GM18858 (cell line): Measurements from ENCODE around the gene ABI1.

Experiments
- ATAC-seq: cut with Tn5 transposase; IDR thresholded peaks from one replicate; pipeline ENCODE4 v1.9.1; 2021; ENCODE audit not compliant: unreplicated experiment

Gene ABI1

DNA sequence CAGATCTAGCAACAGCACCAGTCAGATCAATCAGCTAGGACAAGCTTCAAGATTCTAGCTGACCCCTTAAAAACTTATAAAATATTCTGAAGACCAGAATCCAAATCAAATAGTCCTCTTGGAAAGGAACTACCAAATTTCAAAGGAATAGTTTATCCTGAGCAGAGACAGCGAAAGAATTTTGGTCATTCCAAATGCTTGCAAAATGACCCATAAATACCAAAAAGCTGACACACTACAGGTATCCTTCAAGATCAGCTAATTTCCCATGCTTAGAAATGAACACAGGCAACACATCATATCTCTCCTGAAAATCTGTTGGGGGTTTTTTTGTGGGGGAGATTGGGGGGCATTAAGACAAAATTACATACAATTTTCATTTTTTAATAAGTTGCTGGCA is 84.5 kb downstream of the ABI1 start:
- ATAC-seq, result no peak

DNA sequence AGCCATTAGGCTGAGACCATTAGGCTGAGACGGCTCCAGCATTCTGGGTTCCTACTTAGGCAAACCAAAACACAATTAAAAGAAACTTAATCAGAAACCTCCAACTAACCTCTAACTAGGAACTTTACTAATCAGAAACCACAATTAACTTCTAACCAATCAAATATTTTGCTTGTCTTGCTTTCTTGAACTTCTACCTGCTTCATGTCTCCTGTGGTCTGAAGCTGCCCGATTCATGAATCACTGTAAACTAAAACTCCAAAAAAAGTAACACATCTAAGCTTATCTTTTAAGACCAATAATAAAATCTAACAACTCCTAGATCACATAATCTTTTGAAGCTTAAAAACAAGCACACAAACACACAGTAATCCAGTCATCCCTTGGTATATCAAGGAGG is 87.1 kb downstream of the ABI1 start:
- ATAC-seq, result no peak

DNA sequence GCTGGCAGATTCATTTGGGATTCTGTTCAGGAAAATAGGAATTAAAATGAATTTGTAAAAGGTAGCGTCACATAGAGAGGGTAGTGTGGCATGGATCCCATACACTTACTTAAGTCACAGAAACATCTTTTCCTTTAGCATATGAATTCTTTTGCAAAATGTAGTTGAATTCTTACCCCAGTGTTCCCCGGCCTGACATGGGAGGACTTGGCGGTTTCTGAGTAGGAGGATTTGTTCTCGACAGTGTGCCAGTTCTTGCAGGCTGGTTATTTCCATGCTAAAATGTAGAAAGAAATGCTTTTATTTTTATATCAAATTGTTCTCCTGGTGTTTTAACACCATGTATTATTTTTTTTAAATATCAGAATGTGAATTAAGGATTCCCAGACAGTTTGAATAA is 90.7 kb downstream of the ABI1 start:
- no peak for ATAC-seq

DNA sequence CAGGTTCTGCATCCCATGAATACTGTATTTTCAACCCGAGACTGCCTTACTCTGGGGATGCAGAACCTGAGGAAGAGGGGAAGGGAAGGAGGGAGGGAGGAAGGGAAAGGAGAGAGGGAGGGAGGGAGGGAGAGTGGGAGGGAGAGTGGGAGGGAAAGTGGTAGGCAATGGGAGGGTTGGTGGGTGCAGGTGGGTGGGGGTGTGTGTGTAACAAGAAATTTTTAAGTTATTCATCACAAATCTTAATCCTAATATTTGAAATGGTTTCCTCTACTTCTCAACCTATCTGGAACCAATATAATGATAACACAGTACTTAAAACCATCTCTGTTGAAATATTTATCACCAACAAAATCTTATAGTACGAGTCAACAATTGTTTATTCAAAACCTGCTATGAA is 95.2 kb downstream of the ABI1 start:
- ATAC-seq, result no peak

DNA sequence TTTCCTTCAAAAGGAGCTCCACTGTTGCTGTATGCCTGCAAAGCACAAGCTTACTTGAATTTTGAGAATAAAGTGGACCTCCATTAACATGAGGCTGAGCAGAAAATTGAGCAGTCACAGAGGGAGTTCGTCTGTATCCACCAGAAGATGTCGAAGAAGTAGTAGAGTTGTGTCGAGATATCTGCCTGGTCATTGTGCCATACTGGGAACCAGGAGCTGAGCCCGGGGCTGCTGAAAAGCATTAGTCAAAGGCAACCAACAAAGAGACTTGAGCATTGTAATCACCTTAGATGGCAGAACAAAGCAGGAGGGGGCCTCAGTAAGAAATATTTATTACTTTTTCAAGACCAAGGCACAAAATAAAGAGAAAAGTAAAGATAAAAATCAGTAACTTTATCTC is 101.8 kb downstream of the ABI1 start:
- no peak for ATAC-seq

DNA sequence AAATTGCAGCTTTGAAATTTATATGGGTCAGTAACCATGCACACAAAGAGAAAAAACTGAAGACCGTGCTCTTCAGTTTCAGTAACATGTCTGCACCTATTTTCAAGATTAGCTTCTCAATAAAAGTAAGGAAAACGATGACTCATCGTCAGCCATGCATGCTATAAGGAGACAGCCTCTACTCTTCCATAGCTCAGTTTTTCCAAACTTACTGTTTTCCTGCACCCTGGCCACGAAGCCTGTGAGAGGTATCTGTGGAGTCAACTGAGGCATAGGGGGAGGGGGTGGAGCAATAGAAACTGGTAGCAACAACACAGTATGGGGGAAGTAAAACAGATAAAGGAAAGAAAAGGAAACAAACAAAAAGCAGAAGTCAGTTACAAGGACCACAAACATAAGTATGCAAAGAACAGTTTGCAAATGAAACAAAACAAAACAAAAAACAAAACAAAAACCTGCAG is 105.3 kb downstream of the ABI1 start:
- peak; percentile 92 for ATAC-seq

DNA sequence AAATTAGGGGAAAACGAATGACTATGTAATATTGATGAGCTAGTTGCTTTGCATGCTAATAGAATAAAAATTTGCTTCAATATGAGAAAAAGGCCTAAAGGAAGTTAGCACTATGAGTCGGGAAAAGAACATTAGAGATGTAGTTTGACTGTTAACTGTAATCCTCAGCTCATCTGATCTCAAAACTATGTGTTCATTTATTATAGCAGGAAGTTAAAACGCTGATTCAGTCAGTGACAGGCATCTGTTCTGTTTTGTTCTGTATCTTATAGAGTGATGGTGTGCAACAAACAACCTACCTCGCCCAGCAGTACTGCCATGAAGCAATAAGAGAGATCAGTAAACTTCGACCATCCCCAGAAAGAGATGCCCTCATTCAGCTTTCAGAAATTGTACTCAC is 114.7 kb downstream of the ABI1 start:
- no peak for ATAC-seq

DNA sequence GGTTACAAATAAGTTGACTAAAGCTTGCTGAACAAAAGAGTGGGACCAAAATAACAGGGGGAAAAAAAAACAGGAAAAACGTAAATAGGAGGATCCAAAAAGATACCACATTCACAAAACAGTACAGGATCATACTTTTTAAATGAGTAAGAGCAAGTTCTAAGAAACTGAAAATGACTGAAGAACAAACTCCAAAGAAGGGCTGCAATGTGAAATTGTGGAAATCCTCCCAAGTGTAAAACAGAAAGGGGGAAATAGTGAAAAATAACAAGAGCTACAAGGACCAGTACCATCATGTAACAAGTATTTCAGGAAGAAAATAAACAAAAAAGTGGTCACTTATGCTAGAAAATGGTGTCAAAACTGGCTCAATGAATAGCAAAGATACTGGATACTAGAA is 116.9 kb downstream of the ABI1 start:
- ATAC-seq, result no peak

DNA sequence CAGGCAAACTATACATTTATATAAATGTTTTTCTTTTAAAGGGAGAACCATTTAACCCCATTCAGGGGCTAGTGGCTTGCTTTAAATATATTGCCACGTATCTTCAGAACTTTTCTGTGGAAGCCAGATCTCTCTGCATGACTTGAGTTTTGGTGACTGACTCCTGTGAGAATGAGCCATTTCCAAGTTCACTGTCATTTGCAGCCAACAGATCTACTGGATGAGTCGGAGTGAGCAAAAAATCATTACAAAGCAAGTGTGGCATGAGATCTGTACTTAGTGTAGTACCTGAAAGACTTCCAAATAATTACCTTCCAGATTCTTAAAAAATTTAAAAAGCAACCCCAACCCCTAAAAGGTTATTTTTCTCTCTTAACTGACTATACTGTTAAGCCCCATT is 117.7 kb downstream of the ABI1 start:
- no peak for ATAC-seq

DNA sequence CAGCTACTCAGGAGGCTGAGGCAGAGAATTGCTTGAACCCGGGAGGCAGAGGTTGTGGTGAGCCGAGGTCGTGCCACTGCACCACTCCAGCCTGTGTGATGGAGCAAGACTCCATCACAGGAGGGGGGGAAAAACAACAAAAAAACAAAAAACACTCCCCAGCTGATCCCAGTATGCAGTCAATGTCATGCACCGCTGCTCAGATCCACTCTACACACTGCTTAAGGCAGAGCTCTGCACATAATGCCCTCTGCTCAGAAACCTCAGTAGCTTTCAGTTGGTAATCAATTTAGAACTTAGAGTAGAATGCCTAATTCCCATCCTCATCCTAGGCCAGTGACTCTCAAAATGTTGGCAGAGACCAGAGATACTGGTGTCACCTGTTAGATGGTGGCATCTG is 119.4 kb downstream of the ABI1 start:
- ATAC-seq, result no peak

DNA sequence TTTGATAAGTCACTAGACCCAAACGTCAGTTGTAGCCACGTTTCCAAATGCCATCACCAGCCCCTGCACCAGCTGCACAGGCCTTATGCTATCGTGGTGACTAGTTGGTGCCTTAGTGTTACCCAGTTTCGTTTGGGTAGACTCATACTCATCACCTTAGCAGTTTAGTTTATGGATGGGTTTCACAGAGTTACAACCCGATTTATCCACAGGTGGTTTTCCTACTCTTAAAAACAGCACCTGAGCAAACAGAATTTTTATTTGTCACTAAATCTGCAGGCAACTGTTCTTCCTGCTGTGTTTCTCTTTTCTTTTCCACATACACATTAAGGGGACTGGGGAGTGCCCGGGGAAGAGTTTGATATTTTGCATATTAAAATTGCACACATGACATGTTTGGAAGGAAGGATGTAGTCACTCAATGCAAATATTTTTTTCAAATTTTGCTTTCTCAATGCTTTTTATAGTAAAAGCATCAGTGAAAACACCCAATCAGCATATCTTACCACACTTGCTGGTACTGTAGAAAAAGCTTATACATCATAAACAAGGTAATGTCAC is 121.6 kb downstream of the ABI1 start:
- no peak for ATAC-seq

DNA sequence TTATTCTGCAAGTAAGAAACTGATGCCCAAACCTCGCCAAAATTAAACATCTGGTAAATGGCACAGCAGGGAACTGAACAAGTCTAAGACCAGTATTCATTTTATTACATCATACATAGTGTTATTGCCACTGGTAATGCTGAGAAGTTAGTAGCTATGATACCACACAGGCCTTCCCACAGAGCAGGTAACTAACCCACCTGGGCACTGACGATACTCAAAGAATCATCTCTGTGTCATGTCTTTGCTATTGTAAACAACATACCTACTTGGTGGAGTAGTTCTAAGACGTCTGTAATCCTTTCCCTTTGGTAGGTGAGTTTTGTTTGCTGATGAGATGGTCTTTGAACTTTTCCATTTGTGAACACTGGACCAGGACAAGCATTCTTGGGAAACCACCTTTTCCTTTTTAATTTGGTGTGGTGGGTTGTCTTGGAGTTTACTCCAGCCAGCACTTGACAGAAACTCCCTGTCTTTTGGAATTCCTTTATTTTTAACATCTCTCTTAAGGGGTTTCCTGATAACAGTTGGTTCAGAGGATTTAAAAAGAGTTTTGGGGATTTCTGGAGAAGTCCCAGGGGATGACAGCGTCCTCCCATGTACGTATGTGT is 122.4 kb downstream of the ABI1 start:
- no peak for ATAC-seq

DNA sequence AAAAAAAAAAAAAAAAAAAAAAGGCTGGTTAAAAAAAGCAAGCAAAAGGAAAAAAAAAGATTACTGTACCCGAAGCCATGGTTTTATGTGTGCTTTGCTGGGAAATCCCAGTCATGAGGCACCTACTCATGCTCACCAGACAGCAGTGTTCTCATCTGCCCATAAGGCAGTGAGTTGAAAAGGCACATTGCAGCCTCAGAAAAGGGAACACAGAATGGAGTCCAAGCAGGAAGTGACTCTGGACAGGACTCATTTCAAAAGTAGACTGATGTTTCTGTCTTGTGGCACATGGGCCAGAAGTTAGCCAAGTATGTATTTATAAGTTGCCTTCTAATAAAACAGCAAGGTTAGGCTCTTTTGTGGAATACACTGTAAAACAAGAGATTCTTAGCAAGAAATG is 123.0 kb downstream of the ABI1 start:
- ATAC-seq, result peak; percentile 78

DNA sequence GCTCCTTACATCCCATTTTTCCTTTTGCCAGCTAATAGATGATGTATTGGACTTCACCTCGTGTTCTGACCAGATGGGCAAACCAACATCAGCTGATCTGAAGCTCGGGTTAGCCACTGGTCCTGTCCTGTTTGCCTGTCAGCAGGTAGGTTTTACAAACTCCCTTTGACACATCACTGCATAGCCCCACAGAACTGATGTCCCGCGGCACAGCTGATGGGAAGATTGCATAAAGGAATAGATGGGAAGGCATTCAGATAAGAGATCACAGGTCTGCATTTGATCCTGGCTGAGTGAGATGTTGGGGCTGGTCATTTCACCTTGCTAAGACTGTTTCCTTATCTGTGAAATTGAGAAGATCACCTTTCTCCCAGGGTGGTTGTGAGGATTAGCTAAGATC is 125.3 kb downstream of the ABI1 start:
- no peak for ATAC-seq

DNA sequence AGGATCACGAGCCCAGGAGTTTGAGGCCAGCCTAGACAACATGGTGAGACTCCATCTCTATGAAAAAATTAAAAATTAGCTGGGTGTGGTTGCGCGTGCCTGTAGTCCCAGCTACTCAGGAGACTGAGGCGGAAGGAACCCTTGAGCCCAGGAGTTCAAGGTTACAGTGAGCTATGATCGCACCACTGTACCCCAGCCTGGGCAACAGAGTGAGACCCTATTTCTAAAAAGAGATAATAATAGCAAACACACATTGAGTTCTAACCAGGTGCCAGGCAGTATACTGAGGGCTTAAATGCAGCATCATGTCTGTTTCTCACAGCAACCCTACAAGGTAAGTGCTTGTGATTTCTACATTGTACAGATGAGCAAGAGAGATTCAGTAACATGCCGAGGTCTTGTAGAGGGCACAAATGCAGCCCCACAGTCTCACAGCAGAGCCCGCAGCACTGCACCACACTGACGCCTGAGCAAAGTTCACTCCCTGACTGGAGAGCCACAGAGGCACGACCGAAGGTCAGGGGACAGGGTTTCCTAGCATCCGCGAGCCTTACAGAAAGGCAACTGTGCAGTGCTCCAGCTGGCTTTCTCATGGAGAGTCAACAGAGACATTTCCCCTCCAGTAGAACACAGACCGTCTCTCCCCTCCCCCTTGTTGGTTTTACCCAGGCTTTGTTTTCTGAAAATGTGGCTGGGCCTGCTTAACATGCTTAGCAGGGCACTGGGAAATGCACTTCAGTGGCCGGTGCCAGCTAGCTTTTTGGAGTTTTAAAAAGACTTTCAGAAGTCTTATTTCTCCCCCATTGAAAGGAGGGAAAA is 126.8 kb downstream of the ABI1 start:
- no peak for ATAC-seq

DNA sequence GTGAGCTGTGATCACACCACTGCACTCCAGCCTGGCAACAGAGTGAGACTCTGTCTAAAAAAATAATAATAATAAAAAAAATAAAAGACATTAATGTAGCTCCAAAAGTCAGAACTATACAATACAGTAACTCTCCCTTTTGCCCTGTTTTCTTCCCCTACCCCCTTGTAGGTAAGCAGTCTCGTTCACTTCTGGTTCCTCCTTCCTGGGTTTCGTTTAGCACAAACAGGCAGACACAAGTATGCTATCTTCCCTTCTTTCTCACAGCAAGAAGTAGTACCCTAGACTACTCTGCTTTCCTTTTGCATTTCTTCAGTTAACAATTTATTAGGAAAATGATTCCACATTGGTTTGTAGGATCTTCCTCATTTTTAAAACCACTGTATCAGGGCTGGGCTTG is 130.2 kb downstream of the ABI1 start:
- ATAC-seq, result no peak

DNA sequence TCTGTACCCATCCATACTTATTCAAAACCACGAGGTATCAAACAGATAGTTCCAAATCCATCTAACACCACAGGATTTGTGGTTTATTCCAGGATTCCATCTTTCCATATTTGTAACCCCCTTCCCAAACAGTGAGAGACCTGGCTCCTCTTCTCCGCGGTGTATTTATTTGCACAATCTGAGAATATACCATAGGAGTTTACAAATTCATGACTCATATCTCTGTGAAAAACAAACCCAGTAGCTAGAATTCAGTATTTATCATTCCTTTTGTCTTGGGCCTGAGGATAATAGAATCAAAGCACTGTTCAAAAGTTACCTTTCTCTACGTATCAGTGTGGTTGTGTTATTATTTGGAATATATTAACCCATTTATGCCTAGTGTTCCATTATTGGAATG is 131.4 kb downstream of the ABI1 start:
- no peak for ATAC-seq

DNA sequence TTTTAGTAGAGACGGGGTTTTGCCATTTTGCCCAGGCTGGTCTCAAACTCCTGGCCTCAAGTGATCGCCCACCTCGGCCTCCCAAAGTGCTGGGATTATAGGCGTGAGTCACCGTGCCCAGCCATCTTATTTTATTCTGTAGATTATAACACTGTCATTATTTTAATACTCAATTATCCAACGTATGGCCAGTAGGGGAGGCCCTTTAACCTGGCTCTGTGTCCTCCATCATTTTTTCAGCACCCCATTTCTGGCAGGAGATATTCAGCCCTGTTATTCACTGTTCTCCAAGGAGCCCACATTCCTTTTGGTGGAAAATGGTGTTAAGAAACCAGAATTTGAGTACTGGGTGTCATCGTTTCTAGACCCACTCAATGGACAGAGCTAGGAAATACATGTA is 131.8 kb downstream of the ABI1 start:
- no peak for ATAC-seq

DNA sequence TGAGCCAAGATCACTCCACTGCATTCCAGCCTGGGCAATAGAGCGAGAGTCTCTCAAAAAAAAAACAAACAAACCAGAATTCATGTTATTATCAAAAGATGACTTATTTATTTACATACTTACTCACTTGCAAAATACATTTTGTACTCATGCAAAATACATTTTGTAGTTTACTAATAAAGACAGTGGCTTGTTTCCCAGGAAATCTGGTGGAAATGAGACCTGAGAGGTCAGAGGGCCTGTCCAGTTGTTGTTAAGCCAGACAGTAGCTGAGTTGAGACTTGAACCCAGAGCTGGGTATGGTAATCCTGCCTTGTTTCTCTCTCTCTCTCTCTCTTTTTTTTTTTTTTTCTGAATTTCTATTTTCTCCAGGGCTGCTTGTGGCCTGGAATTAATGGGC is 133.8 kb downstream of the ABI1 start:
- no peak for ATAC-seq

DNA sequence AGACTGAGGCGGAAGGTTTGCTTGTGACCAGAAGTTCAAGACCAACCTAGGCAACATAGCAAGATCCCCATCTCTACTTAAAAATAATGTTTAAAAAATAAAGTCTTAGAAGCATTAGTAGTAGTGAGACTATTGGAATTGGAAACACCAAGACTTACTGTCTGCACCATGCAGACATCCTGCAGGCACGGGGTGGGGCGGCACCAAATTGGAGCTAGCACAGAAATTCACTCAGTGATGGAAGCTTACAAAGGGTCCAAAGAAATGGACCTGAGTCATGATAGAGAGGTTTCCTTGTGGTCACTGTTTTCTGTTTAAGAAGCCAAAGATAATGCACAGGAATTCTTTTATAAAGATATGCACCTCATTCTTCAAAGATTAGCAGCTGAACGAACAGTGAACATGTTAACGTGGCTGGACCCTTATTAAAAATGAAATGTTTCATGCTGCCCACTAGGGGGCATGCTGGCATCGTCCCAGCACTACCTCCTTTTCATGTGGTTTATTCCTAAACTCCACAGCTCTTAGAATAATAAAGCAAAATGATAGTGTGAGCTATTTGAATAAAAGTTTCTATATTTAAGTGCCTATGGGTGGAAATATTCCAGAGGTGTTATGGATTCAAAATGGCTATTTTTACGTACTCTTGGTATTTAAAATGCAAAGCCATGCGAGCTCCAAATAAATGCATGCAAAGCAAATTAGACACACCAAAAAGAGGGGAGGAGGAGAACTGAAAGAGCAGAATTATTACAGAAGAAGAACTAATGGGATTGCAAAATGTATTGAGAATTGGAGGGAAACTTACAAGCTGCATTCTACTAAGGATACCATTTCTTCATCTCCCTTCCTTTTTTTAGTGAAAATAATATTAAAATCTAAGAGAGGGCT is 134.7 kb downstream of the ABI1 start:
- ATAC-seq, result no peak

DNA sequence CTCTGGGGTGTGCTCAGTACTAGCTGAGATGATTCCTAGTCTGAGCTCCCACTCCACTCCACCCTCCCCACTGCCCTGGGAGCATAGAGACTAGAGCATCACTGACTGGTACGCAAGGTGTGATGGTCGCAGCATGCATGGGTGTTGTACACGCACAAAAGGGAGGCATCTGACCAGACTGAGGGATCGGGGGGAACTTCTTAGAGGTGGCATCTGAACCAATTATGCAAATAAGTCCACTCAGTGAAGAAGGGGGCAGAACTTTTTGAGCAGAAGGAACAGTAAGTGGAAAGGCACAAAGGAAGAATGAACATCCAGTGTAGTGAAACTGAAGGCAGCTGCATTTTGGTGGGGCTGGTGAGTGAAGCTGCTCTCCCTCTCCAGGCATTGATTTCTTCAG is 137.7 kb downstream of the ABI1 start:
- ATAC-seq, result no peak

DNA sequence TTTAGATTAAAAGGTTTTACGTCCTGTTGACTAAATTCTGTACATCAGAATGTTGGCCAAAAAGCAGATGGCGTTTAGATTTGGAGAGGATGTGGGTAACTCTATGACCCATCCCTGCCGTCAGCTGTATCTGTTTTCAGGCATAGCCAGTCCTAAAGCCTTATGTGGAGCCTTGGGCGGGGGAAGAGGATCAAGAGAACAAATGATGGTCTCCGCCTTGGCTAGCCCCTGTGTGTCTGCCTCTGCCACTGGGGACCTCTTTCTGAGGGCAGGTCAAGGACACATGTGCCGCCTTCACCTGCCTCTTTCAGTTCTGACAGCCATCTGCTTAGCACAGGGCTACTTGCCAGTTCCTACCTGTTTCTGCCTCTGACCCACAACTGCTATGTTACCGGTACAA is 139.2 kb downstream of the ABI1 start:
- ATAC-seq, result no peak
